ENCODE measurements around the gene SERINC5. TPM values are rescaled to one million over a fixed set of nuclear protein-coding genes. Genes with fewer than 3 reads are reported as not detected.

The SERINC5 gene
- total RNA-seq, 2 experiments from 2014 or later = 28.1 to 36.0 TPM

- H3K27ac Mint-ChIP-seq = no peak overlapping the region
Measured at GRCh38 chr5:80069918-80070318, 185.9 kb downstream of the SERINC5 start.

DNA sequence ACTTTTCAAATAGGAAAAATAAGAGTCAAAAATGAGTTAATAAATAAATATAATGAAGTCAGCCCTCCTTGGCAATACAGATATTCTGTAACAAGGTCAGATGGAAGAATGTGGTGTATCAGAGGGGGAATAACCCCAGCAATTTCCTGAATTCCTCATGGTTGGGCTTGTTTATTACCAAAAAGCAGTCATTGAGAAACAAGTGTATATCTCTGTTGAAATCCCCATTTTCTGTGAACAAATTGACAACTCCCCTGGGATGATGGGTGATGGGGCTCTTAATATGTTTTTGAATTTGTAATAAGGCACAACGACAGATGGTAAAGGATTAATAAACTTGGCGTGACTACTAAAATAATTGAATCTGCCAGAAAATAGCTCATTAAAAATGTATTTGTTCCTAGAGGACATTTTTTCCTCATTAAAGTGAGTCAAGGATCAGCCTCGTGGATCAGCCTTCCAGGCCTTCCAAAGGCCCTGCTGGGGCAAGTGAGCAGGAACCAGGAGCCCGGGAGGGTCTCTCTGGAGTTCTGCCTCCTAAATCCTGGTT lies 186.5 kb downstream of the SERINC5 start:
- ChIA-PET POLR2A (no interaction called here), CTCF (interaction anchor here (0.7 to 1.8 kb wide), 4 partner anchors 14 to 495 kb away, joined by 3 to 4 read pairs (median 3); no protein-coding TSS in a partner anchor)
- DNase-seq (no peak), ATAC-seq (no peak)
- Mint-ChIP-seq H3K27ac (no peak overlapping the region), H3K36me3 (ENCODE audit: low read depth) (peaks cover 3% of the 10 kb centered on the region), H3K27me3 (no peaks in the 10 kb centered on the region), H3K4me3 (no peak overlapping the region), H3K4me1 (no peaks in the 10 kb centered on the region), H3K9me3 (ENCODE audit: low read depth) (no peaks in the 10 kb centered on the region)
- intact Hi-C loops (cut with DNase I, micrococcal nuclease) = no loop called here

More at GRCh38 chr5:80069918-80070318, 185.9 kb downstream of the SERINC5 start:
- ChIA-PET CTCF (interaction anchor here (0.7 to 1.8 kb wide), 3 partner anchors 14 to 191 kb away, joined by 3 to 4 read pairs (median 3); no protein-coding TSS in a partner anchor), POLR2A (no interaction called here)
- H3K9me3 Mint-ChIP-seq (ENCODE audit: low read depth) = no peaks in the 10 kb centered on the region
- DNase-seq (no peak), ATAC-seq (no peak)
- no peaks in the 10 kb centered on the region for H3K27me3 Mint-ChIP-seq
- no peaks in the 10 kb centered on the region for H3K4me1 Mint-ChIP-seq
- H3K36me3 Mint-ChIP-seq (ENCODE audit: low read depth) = peaks cover 3% of the 10 kb centered on the region
- intact Hi-C loops (cut with DNase I, micrococcal nuclease) = no loop called here
- H3K4me3 Mint-ChIP-seq = no peak overlapping the region

GRCh38 chr5:80068775-80069174 lies 187.1 kb downstream of the SERINC5 start:
- H3K27ac Mint-ChIP-seq = no peak overlapping the region
- no peaks in the 10 kb centered on the region for H3K27me3 Mint-ChIP-seq
- no peaks in the 10 kb centered on the region for H3K9me3 Mint-ChIP-seq (ENCODE audit: low read depth)
- ChIA-PET POLR2A (no interaction called here), CTCF (interaction anchor here (0.7 to 1.8 kb wide), 5 partner anchors 15 to 495 kb away, joined by 3 to 6 read pairs (median 3); no protein-coding TSS in a partner anchor)
- ATAC-seq (no peak), DNase-seq (no peak)
- H3K4me1 Mint-ChIP-seq = no peaks in the 10 kb centered on the region
- no peak overlapping the region for H3K4me3 Mint-ChIP-seq
- intact Hi-C loops (cut with DNase I, micrococcal nuclease) = no loop called here
- peaks cover 3% of the 10 kb centered on the region for H3K36me3 Mint-ChIP-seq (ENCODE audit: low read depth)

DNA sequence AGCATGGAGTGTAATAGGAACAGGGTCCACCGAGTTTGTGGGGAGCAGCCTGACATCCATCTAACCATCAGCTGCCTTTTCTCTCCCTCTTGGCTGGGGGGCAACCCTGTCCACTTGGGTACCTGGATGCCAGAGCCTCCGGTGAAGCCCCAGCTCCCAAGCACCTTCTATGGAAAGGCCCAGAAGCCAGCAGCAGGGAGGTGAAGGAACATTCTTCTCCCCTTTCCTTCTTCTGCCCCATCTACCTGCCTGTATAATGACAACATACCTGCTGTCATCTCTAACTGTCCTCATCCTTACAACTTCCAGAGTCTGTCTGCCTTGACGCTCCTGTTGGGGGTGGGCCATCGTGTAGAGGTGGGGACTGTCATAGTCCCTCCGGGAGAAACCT lies 187.6 kb downstream of the SERINC5 start:
- intact Hi-C loops (cut with DNase I, micrococcal nuclease) = no loop called here
- ChIA-PET POLR2A (no interaction called here), CTCF (interaction anchor here (0.7 to 1.8 kb wide), 3 partner anchors 15 to 190 kb away, joined by 3 to 6 read pairs (median 4); no protein-coding TSS in a partner anchor)
- Mint-ChIP-seq H3K4me1 (no peaks in the 10 kb centered on the region), H3K36me3 (ENCODE audit: low read depth) (peaks cover 3% of the 10 kb centered on the region), H3K27me3 (no peaks in the 10 kb centered on the region), H3K9me3 (ENCODE audit: low read depth) (no peaks in the 10 kb centered on the region), H3K27ac (no peak overlapping the region), H3K4me3 (no peak overlapping the region)
- DNase-seq (no peak), ATAC-seq (no peak)

- H3K4me3 Mint-ChIP-seq = no peak overlapping the region
- H3K4me1 Mint-ChIP-seq = no peaks in the 10 kb centered on the region
- intact Hi-C loops (cut with DNase I, micrococcal nuclease) = no loop called here
- CTCF ChIA-PET = interaction anchor here (0.7 to 1.3 kb wide), 2 partner anchors 16 to 142 kb away, joined by 3 to 6 read pairs; no protein-coding TSS in a partner anchor
- ATAC-seq = no peak
- H3K9me3 Mint-ChIP-seq (ENCODE audit: low read depth) = no peaks in the 10 kb centered on the region
- H3K36me3 Mint-ChIP-seq (ENCODE audit: low read depth) = peaks cover 3% of the 10 kb centered on the region
- H3K27me3 Mint-ChIP-seq = no peaks in the 10 kb centered on the region
- no peak overlapping the region for H3K27ac Mint-ChIP-seq
- POLR2A ChIA-PET = no interaction called here
- no peak for DNase-seq
Measured at GRCh38 chr5:80067531-80068245, 188.2 kb downstream of the SERINC5 start.

GRCh38 chr5:80067016-80067415 lies 188.8 kb downstream of the SERINC5 start:
- ChIA-PET CTCF (no interaction called here), POLR2A (no interaction called here)
- Mint-ChIP-seq H3K27me3 (no peaks in the 10 kb centered on the region), H3K27ac (no peak overlapping the region), H3K4me3 (no peak overlapping the region), H3K9me3 (ENCODE audit: low read depth) (no peaks in the 10 kb centered on the region), H3K36me3 (ENCODE audit: low read depth) (peaks cover 3% of the 10 kb centered on the region), H3K4me1 (no peaks in the 10 kb centered on the region)
- ATAC-seq (no peak), DNase-seq (no peak)
- intact Hi-C loops (cut with DNase I, micrococcal nuclease) = no loop called here

DNA sequence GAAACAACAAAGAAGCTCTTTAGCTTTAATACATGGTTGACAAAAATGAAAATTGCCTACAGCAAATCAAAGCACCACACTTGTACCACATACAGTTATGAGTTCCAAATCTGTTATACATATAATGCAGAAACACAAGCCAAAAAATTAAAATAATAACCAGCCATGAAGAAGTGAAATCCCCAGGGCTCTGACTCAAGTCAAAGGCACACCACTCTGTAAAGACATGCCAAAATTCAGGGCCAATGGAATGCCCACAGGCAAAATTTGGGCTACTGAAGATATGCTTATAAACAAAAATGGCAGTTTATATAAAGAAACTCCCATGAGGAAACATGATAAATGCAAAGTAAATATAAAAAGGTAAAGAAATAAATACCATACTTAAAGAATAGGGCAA lies 191.7 kb downstream of the SERINC5 start:
- H3K4me3 Mint-ChIP-seq = no peak overlapping the region
- no peaks in the 10 kb centered on the region for H3K9me3 Mint-ChIP-seq (ENCODE audit: low read depth)
- POLR2A ChIA-PET = no interaction called here
- H3K4me1 Mint-ChIP-seq = no peaks in the 10 kb centered on the region
- H3K27ac Mint-ChIP-seq = no peak overlapping the region
- ATAC-seq (no peak), DNase-seq (no peak)
- no peaks in the 10 kb centered on the region for H3K27me3 Mint-ChIP-seq
- intact Hi-C loops (cut with DNase I, micrococcal nuclease) = no loop called here
- no peaks in the 10 kb centered on the region for H3K36me3 Mint-ChIP-seq (ENCODE audit: low read depth)
- CTCF ChIA-PET = interaction anchor here (1.4 kb wide), 1 partner anchor 20 kb away, joined by 4 read pairs; no protein-coding TSS in a partner anchor

Other genes with a start within 250 kb of the SERINC5 start
- gene THBS4, start 220.7 kb downstream of the SERINC5 start, total RNA-seq = 1 to 10 TPM; 2.1 to 2.3 TPM
- gene SPZ1, start 64.0 kb upstream of the SERINC5 start, total RNA-seq = not detected
- gene ZFYVE16, start 152.0 kb upstream of the SERINC5 start, total RNA-seq = 10 to 100 TPM; 11.2 to 11.8 TPM
- gene FAM151B, start 232.1 kb upstream of the SERINC5 start, total RNA-seq = under 1 TPM; 0.63 to 0.75 TPM

All from activated CD4-positive, alpha-beta T cell treated with anti-CD3 and anti-CD28 coated beads for 36 hours (primary cell).